ENCODE measurements around the gene SEC62.

DNA sequence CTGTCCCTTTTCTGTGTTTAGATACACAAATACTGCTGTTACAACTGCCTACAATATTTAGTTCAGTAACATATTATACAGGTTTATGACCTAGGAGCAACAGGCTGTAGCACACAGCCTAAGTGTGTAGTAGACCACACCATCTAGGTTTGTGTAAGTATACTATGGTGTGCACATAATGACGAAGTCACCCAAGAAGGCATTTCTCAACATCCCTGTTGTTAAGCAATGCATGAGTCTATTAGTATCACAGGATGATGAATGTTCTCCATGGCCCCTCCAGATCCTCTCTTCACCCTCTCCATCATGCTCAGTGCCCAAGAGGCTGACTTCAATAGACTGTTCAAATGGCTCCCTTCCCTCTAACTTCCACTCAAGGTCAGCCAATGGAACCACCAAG lies 14.6 kb upstream of the SEC62 start:
- TF ChIP-seq, protein P1, sequence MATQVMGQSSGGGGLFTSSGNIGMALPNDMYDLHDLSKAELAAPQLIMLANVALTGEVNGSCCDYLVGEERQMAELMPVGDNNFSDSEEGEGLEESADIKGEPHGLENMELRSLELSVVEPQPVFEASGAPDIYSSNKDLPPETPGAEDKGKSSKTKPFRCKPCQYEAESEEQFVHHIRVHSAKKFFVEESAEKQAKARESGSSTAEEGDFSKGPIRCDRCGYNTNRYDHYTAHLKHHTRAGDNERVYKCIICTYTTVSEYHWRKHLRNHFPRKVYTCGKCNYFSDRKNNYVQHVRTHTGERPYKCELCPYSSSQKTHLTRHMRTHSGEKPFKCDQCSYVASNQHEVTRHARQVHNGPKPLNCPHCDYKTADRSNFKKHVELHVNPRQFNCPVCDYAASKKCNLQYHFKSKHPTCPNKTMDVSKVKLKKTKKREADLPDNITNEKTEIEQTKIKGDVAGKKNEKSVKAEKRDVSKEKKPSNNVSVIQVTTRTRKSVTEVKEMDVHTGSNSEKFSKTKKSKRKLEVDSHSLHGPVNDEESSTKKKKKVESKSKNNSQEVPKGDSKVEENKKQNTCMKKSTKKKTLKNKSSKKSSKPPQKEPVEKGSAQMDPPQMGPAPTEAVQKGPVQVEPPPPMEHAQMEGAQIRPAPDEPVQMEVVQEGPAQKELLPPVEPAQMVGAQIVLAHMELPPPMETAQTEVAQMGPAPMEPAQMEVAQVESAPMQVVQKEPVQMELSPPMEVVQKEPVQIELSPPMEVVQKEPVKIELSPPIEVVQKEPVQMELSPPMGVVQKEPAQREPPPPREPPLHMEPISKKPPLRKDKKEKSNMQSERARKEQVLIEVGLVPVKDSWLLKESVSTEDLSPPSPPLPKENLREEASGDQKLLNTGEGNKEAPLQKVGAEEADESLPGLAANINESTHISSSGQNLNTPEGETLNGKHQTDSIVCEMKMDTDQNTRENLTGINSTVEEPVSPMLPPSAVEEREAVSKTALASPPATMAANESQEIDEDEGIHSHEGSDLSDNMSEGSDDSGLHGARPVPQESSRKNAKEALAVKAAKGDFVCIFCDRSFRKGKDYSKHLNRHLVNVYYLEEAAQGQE (IDR thresholded peaks at IDR 0.05; ENCODE audit: insufficient replicate concordance, low read depth) = no peak
- TF ChIP-seq, protein P2, sequence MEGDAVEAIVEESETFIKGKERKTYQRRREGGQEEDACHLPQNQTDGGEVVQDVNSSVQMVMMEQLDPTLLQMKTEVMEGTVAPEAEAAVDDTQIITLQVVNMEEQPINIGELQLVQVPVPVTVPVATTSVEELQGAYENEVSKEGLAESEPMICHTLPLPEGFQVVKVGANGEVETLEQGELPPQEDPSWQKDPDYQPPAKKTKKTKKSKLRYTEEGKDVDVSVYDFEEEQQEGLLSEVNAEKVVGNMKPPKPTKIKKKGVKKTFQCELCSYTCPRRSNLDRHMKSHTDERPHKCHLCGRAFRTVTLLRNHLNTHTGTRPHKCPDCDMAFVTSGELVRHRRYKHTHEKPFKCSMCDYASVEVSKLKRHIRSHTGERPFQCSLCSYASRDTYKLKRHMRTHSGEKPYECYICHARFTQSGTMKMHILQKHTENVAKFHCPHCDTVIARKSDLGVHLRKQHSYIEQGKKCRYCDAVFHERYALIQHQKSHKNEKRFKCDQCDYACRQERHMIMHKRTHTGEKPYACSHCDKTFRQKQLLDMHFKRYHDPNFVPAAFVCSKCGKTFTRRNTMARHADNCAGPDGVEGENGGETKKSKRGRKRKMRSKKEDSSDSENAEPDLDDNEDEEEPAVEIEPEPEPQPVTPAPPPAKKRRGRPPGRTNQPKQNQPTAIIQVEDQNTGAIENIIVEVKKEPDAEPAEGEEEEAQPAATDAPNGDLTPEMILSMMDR (IDR thresholded peaks at IDR 0.05; ENCODE audit: insufficient read depth, low read length) = no peak
- TF ChIP-seq POLR2AphosphoS5 (IDR thresholded peaks at IDR 0.05; ENCODE audit: low read depth) (0 out of 2 replicates have a peak, but pooled peaks have one; percentile 46), GABPA (IDR thresholded peaks at IDR 0.05; ENCODE audit: low read depth) (no peak), SPI1 (IDR thresholded peaks at IDR 0.05; ENCODE audit: borderline replicate concordance, low read depth) (no peak)

Data from HL-60 (cell line).